Choroid plexus epithelial cell (primary cell): Measurements from ENCODE around the gene TAF15.

Experiments
- DNase-seq: peaks from one replicate; pipeline ENCODE4 v3.0.0-alpha.2; 2010; ENCODE audit warnings: low read depth
- H3K4me3 ChIP-seq: 2 replicates; pipeline ENCODE4 v1.5.1; 2011; ENCODE audit warnings: low read depth, mild to moderate bottlenecking, control low read depth, low read length, moderate library complexity
- TF ChIP-seq, protein P1 (sequence below): conservative IDR thresholded peaks from 2 replicates; pipeline ENCODE4 v1.5.1; 2011; ENCODE audit warnings: low read depth, mild to moderate bottlenecking, control low read depth, inconsistent platforms, low read length, moderate library complexity

Gene TAF15

DNA sequence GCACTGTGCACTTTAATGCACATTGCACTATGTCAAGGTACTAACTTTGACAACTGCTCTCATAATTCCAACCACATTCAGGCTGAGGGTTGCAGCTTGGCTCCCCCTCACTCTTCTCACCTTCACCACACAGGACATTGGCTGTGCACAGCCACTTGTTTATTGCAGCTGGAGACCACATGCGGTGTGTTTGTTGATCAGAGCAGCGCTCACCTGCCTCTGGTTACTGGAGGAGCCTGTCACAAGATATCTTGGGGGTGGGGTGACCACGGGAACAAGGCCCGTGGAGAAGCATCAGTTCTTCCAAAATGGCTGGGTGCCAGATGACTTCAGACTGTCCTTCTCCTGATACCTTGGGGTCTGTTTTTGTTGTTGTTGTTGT, 81.5 kb downstream of the TAF15 start:
- TF ChIP-seq, protein P1, sequence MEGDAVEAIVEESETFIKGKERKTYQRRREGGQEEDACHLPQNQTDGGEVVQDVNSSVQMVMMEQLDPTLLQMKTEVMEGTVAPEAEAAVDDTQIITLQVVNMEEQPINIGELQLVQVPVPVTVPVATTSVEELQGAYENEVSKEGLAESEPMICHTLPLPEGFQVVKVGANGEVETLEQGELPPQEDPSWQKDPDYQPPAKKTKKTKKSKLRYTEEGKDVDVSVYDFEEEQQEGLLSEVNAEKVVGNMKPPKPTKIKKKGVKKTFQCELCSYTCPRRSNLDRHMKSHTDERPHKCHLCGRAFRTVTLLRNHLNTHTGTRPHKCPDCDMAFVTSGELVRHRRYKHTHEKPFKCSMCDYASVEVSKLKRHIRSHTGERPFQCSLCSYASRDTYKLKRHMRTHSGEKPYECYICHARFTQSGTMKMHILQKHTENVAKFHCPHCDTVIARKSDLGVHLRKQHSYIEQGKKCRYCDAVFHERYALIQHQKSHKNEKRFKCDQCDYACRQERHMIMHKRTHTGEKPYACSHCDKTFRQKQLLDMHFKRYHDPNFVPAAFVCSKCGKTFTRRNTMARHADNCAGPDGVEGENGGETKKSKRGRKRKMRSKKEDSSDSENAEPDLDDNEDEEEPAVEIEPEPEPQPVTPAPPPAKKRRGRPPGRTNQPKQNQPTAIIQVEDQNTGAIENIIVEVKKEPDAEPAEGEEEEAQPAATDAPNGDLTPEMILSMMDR: no peak
- DNase-seq: peak; percentile 16
- H3K4me3 ChIP-seq: no peak overlapping the region

DNA sequence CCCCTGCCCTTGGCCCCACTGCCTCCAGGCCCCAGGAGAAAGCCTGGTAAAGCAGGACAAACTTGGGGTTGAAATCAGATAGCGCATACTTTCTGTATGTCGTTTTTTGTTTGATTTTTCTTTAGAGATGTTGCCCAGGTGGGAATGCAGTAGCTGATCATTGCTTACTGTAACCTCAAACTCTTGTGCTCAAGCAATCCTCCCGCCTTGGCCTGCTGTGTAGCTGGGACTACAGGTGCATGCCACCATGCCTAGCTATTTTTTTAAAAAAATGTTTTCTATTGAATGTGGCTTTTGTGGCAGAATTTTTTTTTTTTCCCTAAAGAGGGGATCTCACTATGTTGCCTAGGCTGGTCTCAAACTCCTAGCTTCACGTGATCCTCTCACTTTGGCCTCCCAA, 82.0 kb downstream of the TAF15 start:
- TF ChIP-seq, protein P1: no peak
- no peak overlapping the region for H3K4me3 ChIP-seq
- no peak for DNase-seq

DNA sequence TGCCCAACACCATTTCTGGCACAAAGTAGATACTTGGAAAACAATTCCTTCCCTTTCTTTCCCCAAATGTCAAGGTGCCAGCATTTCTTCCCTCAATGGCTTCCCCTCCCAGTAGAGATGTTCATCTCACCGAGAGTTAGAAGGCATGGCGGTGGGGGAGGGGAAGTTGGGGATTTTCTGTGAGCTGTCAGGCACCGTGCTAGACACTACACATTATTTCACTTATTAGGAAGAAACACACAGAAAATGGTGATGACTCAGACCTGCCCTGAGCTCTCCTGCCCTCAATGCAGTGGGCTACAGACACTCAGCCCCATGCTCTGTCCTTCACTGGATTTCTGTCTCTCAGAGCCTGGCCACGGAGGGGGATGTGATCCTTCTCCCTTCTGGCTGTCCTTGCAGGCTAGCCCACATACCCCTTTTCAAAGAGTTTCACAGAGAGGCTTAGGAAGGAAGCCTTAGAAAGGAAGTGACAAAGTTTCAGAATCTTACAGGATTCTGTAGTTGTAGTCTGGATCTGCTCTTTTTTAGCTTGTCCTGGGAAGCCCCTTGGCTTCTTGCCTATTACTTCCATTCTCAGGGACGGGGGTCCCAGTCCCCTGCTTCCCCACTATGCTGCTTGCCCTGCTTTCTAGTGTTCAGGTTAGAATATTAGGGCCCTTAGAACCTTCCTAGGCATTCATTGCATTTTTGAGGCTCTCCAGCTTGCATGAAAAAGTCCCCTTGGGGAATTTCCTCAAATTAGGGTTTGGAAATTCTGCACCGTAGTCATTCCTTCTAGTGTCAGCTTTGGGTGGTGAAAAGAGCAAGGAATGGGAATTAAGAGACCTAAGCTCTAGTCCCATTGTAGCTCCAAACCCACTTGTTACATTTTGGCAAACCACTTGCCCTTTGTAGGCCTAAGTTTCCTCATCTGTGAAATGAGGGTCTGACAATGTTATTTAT, 83.1 kb downstream of the TAF15 start:
- no peak overlapping the region for H3K4me3 ChIP-seq
- TF ChIP-seq, protein P1: no peak
- DNase-seq: peak; percentile 43

DNA sequence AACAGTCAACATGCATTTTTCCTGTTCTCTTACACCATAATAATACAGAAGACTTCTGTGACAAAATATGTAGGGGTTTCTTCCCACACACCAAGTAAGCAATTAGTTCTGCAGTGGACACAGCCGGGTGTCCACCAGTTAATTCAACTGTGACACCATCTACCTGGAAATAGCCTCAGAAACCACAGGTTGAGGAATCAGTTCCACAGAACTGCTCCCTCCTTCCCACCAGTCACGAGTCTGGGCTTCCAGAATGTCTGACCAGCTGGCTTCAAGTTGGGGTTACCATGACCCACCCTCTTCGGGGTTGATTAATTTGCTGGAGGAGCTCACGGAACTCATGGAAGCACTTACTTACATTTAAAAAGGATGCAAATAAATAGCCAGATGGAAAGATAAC, 84.5 kb downstream of the TAF15 start:
- DNase-seq: no peak
- TF ChIP-seq, protein P1: no peak

DNA sequence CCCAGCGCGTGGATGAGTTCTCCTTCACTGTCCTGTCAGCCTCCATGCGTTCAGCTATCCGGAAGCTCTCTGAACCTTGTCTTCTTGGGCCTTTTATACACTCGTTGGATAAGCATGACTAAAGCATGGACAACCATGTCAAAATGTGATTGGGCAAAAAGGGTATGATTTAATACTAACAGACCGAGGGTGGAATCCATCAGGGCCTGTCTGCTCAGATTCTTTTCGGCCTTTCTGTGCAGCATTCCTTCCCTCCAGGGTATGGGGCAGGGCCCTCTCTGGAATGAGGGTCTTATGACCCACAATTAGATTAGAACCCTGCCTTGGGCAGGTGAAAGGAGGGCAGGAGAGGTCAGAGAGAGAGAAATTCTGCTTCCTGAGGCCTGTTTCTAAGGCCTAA, 84.9 kb downstream of the TAF15 start:
- TF ChIP-seq, protein P1: no peak
- no peak overlapping the region for H3K4me3 ChIP-seq
- DNase-seq: no peak

More for the DNA sequence above, 84.5 kb downstream of the TAF15 start:
- H3K4me3 ChIP-seq: no peak overlapping the region

DNA sequence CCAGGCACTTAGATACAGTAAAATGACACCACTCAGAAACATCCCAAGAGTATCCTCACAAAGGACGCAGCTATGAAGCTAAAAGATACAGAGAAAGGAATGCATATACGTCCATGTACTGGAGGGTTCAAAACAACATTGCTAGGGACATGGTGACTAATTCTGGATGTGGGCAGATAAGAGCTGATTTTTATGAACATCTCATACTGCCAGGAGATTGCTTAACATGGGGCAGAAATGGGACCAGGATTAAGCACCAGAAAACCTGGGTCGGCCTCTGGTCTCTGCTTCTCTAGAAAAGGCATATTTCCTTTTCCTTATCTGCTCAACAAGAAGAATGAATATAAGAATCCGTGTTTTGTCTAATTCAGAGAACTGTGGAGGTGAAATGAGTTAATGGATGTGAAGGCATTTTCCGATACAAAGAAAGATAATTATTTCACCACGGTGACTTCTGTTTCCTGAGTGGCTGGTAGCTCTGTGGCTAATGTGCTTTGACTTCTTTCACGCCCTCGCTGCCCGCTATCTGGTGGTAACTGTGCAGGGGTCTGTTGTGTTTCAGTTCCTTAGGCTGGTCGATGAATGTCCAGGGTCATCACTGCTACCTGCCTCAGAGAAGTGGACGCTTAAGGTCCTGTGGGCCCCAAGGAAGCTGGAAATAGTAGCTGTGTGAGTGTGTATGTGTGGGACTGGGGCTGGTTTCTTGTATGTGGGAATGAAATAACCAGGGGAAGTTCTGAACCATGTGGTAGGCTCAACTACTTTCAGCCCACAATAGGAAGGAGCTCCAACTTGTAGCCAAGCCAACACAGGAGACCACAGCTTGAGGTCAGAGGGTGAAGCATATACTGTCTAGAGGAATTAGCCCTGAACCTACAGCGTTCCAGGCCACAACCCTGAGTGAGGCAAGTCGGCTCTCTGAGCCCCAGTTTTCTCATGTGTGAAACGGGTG, 86.6 kb downstream of the TAF15 start:
- DNase-seq: peak; percentile 64
- H3K4me3 ChIP-seq: no peak overlapping the region
- TF ChIP-seq, protein P1: no peak
